GM21576 (cell line): Measurements from ENCODE around the gene UACA.

Experiments used
- ATAC-seq: cut with Tn5 transposase; IDR thresholded peaks from one replicate; pipeline ENCODE4 v1.9.1; 2021; ENCODE audit warnings: mild to moderate bottlenecking, moderate library complexity; ENCODE audit not compliant: unreplicated experiment

Gene UACA

GRCh38 chr15:70604666-70605315 is 158.6 kb downstream of the UACA start:
- ATAC-seq = no peak
